ENCODE measurements around the gene GRK4. TPM values are rescaled to one million over a fixed set of nuclear protein-coding genes. Genes with fewer than 3 reads are reported as not detected.

The GRK4 gene
- total RNA-seq, 1 experiment from 2014 or later = 4.2 TPM

GRCh38 chr4:3029464-3029863 lies 66.1 kb downstream of the GRK4 start:
- Histone ChIP-seq H3K4me3 (replicated peaks in 1 of 2; ENCODE audit: low read depth in 1 of 2, low read length in 2 of 2) (no peak overlapping the region), H4K20me1 (ENCODE audit: insufficient read depth) (no peaks in the 10 kb centered on the region), H2AFZ (ENCODE audit: low read depth, low read length, poor library complexity, severe bottlenecking) (no peak overlapping the region), H3K4me1 (ENCODE audit: control insufficient read depth in 1 of 2, insufficient read depth in 2 of 2, low read length in 2 of 2) (no peaks in the 10 kb centered on the region), H3K9ac (ENCODE audit: low read length) (no peak overlapping the region), H3K9me2 (ENCODE audit: insufficient read depth) (no peaks in the 10 kb centered on the region), H3K4me2 (ENCODE audit: low read length) (no peak overlapping the region), H3K36me3 (ENCODE audit: control insufficient read depth in 1 of 2, insufficient read depth in 2 of 2, low read length in 2 of 2) (no peaks in the 10 kb centered on the region), H3K27me3 (ENCODE audit: insufficient read depth, low read length) (no peaks in the 10 kb centered on the region), H3K27ac (ENCODE audit: low read depth, low read length) (no peak overlapping the region), H3K79me2 (ENCODE audit: insufficient read depth, low read length) (no peaks in the 10 kb centered on the region), H3K9me3 (ENCODE audit: control insufficient read depth in 1 of 2, insufficient read depth in 1 of 2, low read depth in 1 of 2, low read length in 2 of 2) (no peaks in the 10 kb centered on the region)
- ChIA-PET CTCF (no interaction called here), POLR2A (no interaction called here), RAD21 (ENCODE audit: low non-redundant PET in 1 of 2, low total read pairs in 2 of 2, uncharacterized antibody in 2 of 2, unreplicated experiment in 2 of 2) (no interaction called here)
- ATAC-seq = no peak
- intact Hi-C loops (cut with micrococcal nuclease) = no loop called here
- DNase-seq (ENCODE audit: low read depth, low spot score) = no peak
- TF ChIP-seq ATF3 (IDR thresholded peaks at IDR 0.05) (no peak), POLR2AphosphoS5 (IDR thresholded peaks at IDR 0.05; ENCODE audit: low read depth, low read length) (no peak), YY1 (IDR thresholded peaks at IDR 0.05; ENCODE audit: extremely low read depth, insufficient replicate concordance, low read depth, low read length) (no peak), ZBTB33 (IDR thresholded peaks at IDR 0.05; ENCODE audit: extremely low read depth, insufficient replicate concordance, low read length) (no peak), SP1 (IDR thresholded peaks at IDR 0.05; ENCODE audit: low read depth) (no peak), TCF7L2 (IDR thresholded peaks at IDR 0.05; ENCODE audit: borderline replicate concordance, extremely low read depth, insufficient read depth, insufficient read length) (no peak)
- BruUV-seq (replicated peaks) = no TSS peak
